ES-I3 (cell line): ENCODE results near the gene TMEM39A.

ENCODE experiments used
- H3K36me3 ChIP-seq: 2 replicates; pipeline ENCODE4 v1.6.1; 2013; ENCODE audit warnings: mild to moderate bottlenecking, low read length, control low read depth, moderate library complexity; ENCODE audit not compliant: insufficient read depth
- H3K4me1 ChIP-seq: 2 replicates; pipeline ENCODE4 v1.6.1; 2013; ENCODE audit warnings: mild to moderate bottlenecking, control low read depth, low read length; ENCODE audit not compliant: insufficient read depth
- H3K9ac ChIP-seq: 2 replicates; pipeline ENCODE4 v1.6.1; 2013; ENCODE audit warnings: low read depth, mild to moderate bottlenecking, low read length, moderate library complexity
- H3K9me3 ChIP-seq: 2 replicates; pipeline ENCODE4 v1.6.1; 2013; ENCODE audit warnings: mild to moderate bottlenecking, low read length, moderate library complexity; ENCODE audit not compliant: control insufficient read depth, insufficient read depth

The TMEM39A gene

DNA sequence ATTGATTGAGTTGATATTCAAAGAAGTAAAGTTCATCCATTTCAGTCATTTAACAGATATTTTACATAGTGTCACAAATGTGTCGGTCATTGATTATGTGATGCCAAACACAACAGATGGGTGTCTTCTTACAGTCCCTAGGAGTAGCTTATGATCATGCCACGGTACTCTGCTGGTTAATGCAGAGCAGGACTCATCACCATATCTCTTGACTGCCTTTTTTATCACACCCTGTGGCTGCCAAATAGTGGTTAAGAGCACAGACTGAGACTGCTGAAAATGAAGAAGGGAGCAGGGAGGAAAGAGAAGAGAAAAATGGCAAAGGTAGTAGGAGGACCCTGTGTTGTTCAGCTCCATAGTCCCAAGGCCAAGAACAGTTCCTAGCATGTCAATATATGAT lies 22.1 kb upstream of the TMEM39A start:
- peaks cover 6% of the 10 kb centered on the region; the same call in 1 of the 2 replicates for H3K36me3 ChIP-seq
- H3K4me1 ChIP-seq, result no peaks in the 10 kb centered on the region
- no peaks in the 10 kb centered on the region for H3K9me3 ChIP-seq
- no peak overlapping the region for H3K9ac ChIP-seq

DNA sequence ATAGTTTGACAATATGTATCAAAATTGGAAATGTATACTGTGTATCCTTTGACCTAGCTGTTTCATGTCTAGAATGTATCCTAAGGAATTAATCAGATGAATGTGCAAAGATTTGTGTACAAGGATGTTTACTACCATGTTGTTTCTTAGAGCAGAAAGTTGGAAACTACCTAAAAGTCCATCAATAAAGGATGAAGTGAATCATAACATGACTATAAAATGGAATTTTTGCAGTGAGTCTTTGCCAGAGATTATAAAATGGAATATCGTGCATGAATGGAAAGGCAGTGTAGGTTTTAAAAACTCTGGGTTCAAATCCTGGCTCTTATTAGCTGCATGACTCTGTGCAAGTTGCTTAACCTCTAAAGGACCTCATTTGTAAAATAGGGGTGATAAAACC lies 19.7 kb upstream of the TMEM39A start:
- Histone ChIP-seq H3K9me3 (no peaks in the 10 kb centered on the region), H3K36me3 (peaks cover 6% of the 10 kb centered on the region; the same call in 1 of the 2 replicates), H3K9ac (no peak overlapping the region), H3K4me1 (no peaks in the 10 kb centered on the region)

DNA sequence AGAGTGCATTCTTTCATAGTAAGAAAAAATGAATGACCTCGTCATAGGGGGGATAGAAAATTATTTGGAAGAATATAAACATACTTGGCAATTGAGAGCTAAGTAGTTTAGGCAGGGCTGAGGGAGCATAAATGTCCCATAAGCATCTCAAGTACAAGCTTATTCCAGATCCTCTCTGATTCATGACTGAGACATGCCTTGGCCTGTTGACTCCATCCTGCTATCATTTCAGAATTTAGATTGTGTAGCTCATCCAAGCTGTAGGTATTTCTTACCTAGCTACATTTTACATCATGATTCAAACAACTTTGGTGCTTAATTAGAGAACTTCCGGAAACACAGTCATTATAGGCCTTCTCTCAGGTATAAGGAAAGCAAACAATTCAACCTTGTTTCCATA lies 17.7 kb upstream of the TMEM39A start:
- Histone ChIP-seq H3K4me1 (no peaks in the 10 kb centered on the region), H3K36me3 (no peaks in the 10 kb centered on the region), H3K9me3 (no peaks in the 10 kb centered on the region), H3K9ac (no peak overlapping the region)

DNA sequence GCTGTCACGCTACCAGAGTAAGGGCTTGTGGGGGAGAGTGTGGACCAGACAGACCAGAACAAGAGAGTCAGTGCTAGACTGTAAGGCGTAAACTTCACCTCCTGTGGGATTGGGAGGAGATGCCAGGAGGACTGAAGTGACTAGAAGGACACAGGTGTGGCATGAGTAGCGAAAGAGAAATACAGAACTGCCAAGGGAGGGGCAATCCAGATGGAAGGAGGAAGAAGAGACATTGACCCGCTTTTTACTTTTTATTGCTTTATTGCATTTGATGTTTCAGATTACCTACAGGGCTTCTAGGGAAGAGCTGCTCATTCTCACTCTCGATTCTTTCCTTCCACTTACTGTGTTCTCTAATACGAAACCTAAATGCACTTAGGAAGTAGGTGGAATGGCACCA lies 7.5 kb upstream of the TMEM39A start:
- no peaks in the 10 kb centered on the region for H3K4me1 ChIP-seq
- H3K9ac ChIP-seq, result no peak overlapping the region
- no peaks in the 10 kb centered on the region for H3K9me3 ChIP-seq
- peaks cover 4% of the 10 kb centered on the region; the same call in 1 of the 2 replicates for H3K36me3 ChIP-seq

DNA sequence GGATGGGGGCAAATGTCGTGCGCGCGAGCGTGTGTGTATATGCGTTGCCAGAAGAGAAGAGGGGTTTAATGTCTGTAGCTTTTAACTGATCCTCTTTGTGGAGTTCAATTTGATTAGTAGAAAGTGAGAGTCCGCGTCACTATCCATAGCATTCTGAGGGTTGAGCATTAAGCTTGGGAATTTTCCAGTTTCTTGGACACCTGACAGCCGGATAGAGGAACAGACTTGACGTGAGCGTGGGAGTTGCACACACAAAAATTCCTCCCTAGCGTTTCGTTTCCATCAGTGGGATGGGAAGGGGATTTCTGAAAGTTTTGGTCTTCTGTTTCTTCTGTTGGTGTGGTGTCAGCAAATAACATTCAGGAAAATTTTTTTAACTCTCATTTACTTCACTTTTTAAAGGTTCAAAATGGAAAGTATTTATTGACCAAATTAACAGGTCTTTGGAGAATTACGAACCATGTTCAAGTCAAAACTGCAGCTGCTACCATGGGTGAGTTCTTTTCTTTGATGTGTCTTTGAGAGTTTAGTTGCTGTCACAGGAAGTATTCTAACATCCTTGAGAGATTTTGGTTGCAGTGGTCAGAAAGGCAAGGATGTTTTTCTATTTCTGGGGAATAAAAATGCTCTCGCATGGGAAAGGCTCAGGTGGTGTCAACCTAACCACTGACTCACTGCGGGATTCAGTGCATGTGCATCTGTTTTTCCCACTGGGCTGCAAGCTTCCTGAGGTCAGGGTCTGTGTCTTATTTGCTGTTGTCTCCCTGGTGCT lies 6.2 kb upstream of the TMEM39A start:
- H3K9me3 ChIP-seq, result no peaks in the 10 kb centered on the region
- no peaks in the 10 kb centered on the region for H3K4me1 ChIP-seq
- peaks cover 4% of the 10 kb centered on the region; the same call in 1 of the 2 replicates for H3K36me3 ChIP-seq
- peak overlapping the region; percentile 89 for H3K9ac ChIP-seq

DNA sequence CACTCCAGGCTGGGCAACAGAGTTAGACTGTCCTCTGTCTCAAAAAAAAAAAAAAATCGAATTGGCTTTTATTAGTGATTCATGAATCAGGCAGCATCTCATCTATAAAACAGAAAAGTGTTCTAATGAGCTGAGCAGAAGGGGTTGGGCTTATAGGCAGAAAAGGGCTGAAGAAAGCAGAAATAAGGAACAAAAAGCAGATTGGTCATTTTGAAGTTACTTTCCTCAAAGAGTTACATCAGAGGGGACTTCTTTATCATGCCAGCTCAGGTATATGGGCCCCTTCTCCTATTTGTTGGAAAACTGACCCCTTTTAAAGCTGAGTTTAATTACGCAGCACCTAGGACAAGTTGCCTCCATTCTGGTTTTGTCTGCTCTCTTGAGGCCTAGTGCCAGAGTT lies 4.6 kb upstream of the TMEM39A start:
- no peaks in the 10 kb centered on the region for H3K4me1 ChIP-seq
- no peaks in the 10 kb centered on the region for H3K9me3 ChIP-seq
- peak overlapping the region; percentile 89 for H3K9ac ChIP-seq
- H3K36me3 ChIP-seq, result peaks cover 4% of the 10 kb centered on the region; the same call in 1 of the 2 replicates

DNA sequence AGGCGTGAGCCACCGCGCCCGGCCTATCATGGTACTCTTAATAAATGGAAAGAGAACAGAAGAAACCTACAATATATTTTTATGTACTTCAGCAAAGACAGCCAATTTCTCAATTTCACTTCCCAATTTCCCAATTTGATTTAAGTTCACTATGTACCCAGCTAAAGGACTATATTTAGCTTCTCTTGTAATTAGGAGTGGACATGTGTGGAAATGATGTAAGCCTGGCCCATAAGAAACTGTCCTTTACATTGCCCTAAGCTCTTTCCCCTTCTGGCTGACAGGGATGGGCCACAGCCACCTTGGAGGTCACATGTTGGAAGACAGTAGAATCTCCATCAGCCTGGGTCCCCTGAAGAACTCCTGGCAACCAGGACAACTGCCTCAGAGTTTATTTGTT lies 6.2 kb downstream of the TMEM39A start:
- H3K9me3 ChIP-seq, result no peaks in the 10 kb centered on the region
- no peaks in the 10 kb centered on the region for H3K4me1 ChIP-seq
- H3K36me3 ChIP-seq, result peaks cover 37% of the 10 kb centered on the region
- no peak overlapping the region for H3K9ac ChIP-seq

DNA sequence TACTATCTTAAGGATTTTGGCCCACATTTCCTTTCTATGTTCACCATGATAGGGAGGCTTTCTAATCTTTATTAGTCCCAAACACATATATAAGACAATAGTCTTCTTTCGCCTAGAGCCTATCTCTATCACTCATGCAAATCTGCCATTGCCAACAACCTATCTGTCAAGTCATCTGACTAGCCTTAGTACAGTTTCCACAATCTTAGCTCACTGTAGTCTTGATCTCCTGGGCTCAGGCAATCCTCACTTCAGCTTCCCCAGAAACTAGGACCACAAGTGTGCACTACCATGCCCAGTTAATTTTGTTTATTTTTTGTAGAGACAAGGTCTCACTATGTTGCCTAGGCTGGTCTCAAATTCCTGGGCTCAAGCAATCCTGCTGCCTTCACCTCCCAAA lies 6.9 kb downstream of the TMEM39A start:
- no peaks in the 10 kb centered on the region for H3K9me3 ChIP-seq
- no peaks in the 10 kb centered on the region for H3K4me1 ChIP-seq
- H3K9ac ChIP-seq, result no peak overlapping the region
- peaks cover 33% of the 10 kb centered on the region for H3K36me3 ChIP-seq

DNA sequence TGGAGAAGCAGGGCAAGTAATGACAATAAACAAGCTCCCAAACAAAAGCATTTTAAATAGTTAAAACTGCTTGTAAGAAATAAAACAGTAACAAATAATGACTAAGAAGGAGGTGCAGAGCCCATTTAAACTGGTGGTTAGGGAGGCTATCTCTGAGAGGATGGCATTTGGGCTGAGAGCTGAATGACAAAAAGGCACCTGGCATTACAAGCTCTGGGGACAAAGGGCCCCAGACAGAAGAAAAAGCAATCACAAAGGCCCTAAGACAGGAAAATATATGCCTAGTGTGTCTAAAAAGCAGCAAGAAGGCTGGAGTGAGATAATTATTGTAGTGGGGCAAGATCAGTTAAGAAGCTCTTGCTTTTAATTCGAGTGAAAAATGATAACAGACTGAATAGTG lies 9.6 kb downstream of the TMEM39A start:
- Histone ChIP-seq H3K36me3 (peaks cover 24% of the 10 kb centered on the region), H3K9ac (no peak overlapping the region), H3K4me1 (no peaks in the 10 kb centered on the region), H3K9me3 (no peaks in the 10 kb centered on the region)

DNA sequence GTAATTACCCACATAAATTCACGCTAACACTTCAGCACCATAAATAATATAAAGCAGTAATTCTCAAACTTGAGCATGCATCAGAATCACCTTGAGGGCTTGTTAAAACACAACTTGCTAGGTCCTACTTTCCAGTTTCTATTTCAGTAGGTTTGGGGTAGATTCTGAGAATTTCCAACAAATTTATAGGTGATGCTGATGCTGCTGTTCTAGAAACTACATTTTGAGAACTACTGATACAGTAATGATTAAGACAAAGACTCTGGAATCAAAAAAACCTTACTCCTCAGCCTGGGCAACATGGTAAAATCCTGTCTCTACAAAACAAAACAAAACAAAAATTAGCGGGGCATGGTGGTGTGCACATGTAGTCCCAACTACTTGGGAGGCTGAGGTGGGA lies 18.8 kb downstream of the TMEM39A start:
- H3K4me1 ChIP-seq, result no peaks in the 10 kb centered on the region
- no peaks in the 10 kb centered on the region for H3K9me3 ChIP-seq
- H3K9ac ChIP-seq, result no peak overlapping the region
- peaks cover 19% of the 10 kb centered on the region for H3K36me3 ChIP-seq

DNA sequence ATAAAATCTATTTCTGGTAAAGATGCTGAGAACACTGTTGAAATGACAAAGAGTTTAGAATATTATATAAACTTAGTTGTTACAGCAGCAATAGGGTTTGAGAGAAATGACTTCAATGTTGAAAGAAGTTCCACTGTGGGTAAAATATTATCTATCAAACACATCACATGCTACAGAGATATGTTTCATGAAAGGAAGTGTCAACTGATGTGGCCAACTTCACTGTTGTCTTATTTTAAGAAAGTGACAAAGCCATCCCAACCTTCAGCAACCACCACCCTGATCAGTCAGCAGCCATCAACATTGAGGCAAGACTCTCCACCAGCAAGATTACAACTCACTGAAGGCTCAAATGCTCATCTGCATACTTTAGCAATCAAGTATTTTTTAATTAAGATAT lies 20.2 kb downstream of the TMEM39A start:
- H3K36me3 ChIP-seq, result peaks cover 15% of the 10 kb centered on the region
- no peaks in the 10 kb centered on the region for H3K9me3 ChIP-seq
- no peak overlapping the region for H3K9ac ChIP-seq
- H3K4me1 ChIP-seq, result no peaks in the 10 kb centered on the region

DNA sequence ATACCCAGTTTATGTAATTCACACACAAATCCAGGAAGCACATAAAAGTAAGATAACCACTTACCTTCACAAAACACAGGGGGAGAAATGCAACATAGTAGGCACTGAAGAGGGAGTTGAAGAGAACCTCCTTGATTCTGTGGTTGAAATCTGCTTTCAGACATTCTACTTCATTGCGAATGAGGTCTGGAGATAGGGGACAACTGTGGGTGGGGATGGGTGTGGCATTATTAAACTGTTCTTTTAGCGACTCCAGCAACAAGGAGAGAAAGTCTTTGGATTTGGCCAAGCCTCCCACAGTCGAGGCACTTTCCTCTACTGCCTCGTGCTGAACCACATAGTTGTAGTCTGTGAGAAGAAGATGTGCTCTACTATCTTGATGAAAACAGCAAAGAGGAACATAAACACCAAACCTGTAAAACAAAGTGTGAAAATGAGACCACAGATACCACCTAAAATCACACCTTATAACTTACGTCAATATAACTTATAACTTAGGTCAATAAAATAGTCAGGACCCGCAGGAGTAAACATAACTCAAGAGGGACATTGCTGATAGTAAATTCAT lies 25.6 kb downstream of the TMEM39A start:
- Histone ChIP-seq H3K9me3 (no peaks in the 10 kb centered on the region), H3K9ac (no peak overlapping the region), H3K36me3 (peaks cover 32% of the 10 kb centered on the region)

DNA sequence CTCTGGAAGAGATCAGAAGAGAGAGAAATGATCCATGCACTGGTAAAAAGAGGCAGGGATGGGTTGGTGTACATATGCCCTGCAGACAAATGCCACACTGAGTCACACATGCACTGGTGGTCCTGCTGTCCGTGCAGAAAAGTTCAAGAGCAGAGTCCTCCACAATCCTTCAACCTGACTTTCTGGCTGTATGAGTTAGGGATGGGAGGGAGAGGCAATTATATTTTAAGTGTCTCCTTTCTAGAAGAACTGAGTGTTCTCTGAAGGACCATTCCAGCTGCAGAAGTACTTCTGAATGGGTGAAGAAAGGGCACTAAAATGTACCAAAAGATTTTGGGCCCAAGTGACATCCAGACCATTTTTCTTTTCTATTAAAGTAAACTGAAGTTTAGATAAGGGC lies 26.4 kb downstream of the TMEM39A start:
- Histone ChIP-seq H3K4me1 (no peaks in the 10 kb centered on the region), H3K9me3 (no peaks in the 10 kb centered on the region), H3K36me3 (peaks cover 32% of the 10 kb centered on the region), H3K9ac (no peak overlapping the region)

More for the DNA sequence above, 25.6 kb downstream of the TMEM39A start:
- no peaks in the 10 kb centered on the region for H3K4me1 ChIP-seq

DNA sequence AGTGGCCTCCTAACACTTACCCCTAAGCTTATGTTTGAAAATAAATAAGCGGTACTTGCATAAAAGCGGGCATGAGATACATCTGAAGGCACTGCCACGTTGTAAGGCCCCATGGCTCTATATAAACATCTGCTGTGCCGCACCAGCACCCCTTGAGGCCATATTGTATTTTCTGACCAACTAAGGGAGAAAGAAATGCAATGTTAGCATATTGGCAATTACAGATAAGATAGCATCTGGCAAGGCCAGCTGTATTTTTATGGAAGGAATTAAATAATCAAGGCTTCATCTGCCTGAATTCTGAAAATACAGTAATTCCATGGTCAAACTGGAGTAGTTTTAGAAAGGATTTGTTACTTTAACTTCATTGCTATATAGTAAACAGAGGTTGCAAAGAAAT lies 28.7 kb downstream of the TMEM39A start:
- no peaks in the 10 kb centered on the region for H3K4me1 ChIP-seq
- H3K9ac ChIP-seq, result no peak overlapping the region
- peaks cover 7% of the 10 kb centered on the region for H3K9me3 ChIP-seq
- H3K36me3 ChIP-seq, result peaks cover 47% of the 10 kb centered on the region

DNA sequence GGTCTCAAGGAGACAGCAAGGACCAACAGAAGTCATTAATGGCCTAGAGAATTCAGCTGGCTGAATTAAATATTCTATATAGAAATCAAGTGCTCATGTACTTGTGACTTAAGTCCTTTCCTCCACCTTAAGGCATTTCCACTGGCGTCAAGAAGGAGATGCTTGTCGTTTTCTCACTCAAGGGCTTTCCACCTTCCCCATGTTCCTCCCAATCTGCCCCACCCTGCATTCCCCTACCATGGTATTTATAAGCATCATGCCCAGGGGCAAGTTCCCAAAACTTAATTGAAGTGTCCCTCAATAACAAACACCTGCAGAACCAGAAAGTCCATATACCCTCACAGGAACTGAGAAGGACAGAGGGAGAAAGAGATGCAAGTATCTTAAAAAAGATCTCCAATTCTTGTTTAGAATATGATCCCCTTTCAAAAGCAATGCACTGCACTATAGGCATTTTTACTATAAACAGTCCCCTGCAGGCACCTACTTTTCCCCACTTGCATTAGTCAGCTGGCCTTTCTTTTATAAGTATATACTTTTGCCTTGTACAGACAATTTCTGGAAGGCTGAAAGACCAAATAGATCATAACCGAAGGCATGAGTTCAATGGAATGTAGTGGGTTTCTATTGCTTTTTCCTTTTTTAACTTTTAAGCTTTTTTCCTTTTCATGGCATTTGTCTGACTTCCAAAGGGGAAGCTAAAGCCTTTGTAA lies 29.6 kb downstream of the TMEM39A start:
- Histone ChIP-seq H3K4me1 (no peaks in the 10 kb centered on the region), H3K36me3 (peaks cover 50% of the 10 kb centered on the region), H3K9me3 (peaks cover 15% of the 10 kb centered on the region), H3K9ac (no peak overlapping the region)
